Measurements from ENCODE around the gene SKP2.
"Not testable (repeated sequence)": the region's sequence is repeated elsewhere in the genome, so short reads cannot be mapped to it uniquely, and the experiment has no call there.

The SKP2 gene

DNA sequence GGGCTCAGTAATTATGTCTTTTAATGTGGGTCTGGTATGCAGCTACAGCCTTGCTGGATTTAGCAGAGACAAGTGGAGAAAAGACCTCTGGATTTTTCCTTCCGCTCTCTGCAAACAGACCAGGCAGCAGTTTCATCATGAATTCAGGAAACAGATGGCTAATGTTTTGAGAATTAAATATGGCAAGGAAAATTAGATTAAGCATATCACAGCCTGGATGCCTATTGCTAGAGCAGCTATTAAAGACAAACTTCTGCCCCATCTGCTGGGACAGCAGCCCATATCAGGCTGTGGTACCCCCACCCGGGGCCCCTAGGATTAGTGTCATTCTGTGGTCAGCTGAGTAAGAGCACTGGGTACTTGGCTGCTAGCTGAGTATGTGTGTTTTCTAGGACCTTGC, 6.2 kb downstream of the SKP2 start:
- peak in 1 of 4 experiments; percentile 10 for DNase-seq

DNA sequence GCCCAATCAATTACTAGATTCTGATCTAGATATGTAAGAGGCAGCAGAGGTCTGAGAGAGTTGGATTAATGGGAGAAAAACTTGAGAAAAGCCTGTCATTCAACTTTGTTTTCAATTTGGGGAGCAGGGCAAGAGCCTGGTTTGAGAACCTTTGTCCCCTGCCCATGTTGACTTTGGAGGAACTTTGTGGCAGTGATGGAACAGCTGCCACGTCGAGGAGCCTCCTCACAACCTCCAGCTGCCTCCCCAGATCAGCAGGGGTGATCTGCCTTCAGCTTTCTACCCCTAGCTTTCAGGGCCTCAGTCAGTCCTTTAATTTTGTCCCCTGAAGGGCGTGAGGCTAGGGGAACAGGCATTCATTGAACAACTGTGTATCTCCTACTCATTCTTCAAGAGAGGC, 8.7 kb downstream of the SKP2 start:
- no peak for DNase-seq

GRCh38 chr5:36161361-36161760, 9.4 kb downstream of the SKP2 start:
- DNase-seq: no peak

- DNase-seq: no peak
These were observed 11.0 kb downstream of the SKP2 start for GRCh38 chr5:36162810-36163486.

DNA sequence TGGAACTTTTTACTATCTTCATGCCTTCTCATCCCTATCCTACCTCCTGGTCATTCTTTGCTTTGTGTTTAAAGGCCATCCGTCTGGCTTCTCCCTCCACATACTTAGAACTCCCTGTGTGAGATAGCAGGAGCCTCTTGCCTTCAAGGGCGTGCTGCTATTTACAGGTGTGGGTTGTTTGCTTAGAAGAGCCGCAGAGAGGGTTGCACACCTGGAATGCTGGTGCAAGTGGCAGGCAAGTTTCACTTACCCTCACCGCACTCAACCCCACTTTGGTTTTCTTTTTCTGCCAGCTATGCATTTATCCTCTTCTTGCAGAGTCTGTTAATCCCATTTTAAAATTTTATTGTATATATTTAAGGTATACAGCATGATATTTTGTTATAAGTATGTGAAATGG, 12.6 kb downstream of the SKP2 start:
- DNase-seq: no peak

DNA sequence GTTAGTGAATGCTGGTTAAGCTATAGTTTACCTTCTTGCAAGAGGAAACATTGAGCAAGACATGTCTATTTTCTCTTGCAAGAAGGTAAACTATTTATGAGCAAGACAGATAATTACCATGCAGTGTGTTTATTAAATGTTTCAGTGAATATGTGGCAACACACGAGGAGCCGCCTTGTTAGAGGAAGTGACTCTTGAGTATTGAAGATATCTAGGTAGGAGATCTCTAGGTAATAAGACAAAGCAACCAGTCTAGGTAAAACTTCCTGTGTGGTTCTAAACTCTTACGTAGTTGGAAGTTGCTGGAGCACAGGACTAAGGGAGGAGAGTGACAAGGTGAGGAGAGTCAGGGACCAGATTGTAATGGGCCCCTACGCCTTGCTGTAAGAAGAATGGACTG, 16.8 kb downstream of the SKP2 start:
- no peak for DNase-seq

- peak in 2 of 4 experiments; percentile 10 to 40 for DNase-seq
These were observed 19.0 kb downstream of the SKP2 start for GRCh38 chr5:36170832-36171424.

GRCh38 chr5:36172599-36172998, 20.7 kb downstream of the SKP2 start:
- no peak for DNase-seq

GRCh38 chr5:36173426-36173825, 21.5 kb downstream of the SKP2 start:
- no peak for DNase-seq

- no peak for DNase-seq
These were observed 22.2 kb downstream of the SKP2 start for GRCh38 chr5:36174119-36174518.

DNA sequence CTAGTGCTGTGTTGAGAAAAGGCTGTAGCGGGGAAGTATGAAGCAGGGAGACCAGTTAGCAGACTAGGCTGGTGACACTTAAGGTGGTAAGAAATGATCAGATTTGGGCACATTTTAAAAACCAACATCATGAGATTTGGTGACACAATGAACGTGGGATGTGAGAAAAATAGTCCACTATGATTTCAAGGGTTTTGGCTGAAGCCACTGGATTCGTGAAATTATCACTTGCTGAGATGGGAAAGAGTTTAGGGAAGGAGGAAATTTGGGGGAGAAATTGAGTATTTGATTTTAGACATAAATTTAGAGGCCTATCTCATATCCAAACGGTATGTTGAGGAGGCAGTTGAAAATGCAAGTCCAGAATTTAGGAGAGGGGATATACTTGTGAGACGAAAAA, 23.1 kb downstream of the SKP2 start:
- no peak for DNase-seq

DNA sequence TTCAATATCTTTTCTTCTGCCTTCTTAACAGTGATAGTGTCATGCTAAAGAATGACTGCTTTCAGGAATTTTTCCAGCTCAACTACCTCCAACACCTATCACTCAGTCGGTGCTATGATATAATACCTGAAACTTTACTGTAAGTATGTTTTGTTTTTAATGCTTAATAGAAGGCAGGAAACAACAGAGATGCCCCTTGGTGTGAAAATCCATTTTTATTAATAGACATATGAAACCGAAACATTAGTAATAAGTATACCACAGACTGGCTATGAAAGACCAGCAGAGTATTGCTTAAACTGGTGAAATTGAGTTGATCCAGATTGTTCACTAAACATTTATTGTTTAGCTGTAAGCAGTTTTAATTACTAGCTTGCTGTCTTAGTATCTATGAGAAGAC, 25.2 kb downstream of the SKP2 start:
- DNase-seq: no peak

DNA sequence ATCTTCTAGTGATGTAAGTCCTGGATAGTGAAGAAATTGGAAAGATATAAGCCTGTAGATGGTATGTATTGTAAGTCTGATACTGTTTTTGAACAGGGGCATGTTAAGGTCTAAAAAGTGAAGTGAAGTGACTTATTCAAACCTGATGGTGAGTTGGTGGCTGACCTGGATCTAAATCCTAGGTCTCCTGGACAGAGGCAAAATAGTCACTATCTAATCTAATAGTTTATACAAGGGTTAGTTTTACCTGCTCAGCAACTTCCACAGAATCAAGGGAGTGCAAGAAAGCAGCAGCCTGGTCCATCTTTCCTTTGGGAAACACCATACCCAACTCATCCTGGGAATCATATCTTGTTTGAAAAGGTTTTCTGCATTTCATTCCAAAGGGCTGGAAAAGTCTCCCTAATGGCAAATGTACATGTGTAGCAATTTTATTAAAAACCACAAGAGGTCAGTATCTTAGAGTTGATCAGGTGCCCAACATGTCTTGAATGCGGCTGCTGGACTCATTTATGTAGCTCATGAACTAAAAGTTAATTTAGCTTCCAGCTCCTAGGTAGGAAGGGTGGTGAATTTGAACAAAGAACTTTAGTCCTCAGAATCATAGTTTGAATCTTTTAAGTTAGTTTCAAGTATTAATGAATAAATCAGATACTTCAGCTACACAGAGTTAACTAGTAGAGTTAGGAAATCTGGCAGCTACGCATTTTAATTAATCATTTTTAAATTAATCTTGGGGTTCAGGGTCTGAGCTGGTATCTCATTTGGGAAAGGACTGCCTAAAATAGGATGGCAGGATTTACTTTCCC, 26.0 kb downstream of the SKP2 start:
- DNase-seq: peak; percentile 3 to 48 (median 18)

GRCh38 chr5:36178524-36178890, 26.6 kb downstream of the SKP2 start:
- no peak for DNase-seq

- no peak for DNase-seq
These were observed 28.0 kb downstream of the SKP2 start for GRCh38 chr5:36179950-36180349.

GRCh38 chr5:36180556-36181350, 28.8 kb downstream of the SKP2 start:
- DNase-seq: no peak

- no peak for DNase-seq
These were observed 29.9 kb downstream of the SKP2 start for GRCh38 chr5:36181774-36182173.

- not testable (repeated sequence) for DNase-seq
These were observed 32.5 kb downstream of the SKP2 start for GRCh38 chr5:36184408-36184807.

- no peak for DNase-seq
These were observed 41.8 kb downstream of the SKP2 start for GRCh38 chr5:36193746-36194145.

DNA sequence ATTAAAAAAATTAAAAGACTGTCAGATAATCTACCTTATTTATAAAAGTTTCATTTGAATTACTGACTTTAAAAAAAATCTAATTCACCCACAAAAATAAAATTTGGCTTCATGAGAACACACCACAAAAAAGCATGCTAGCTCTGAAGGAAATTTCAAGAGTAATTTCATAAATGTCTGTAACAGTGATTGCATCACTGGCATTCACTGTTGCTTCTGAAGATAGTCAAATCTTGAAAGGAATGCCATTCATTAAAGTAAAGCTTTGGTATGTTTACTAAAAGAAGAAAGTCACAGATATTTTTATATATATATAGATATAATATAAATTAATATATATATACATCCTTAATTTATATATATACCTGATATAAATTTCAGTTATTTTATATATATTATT, 46.4 kb downstream of the SKP2 start:
- DNase-seq: no peak

- not testable (repeated sequence) for DNase-seq
These were observed 46.9 kb downstream of the SKP2 start for GRCh38 chr5:36198783-36199182.

GRCh38 chr5:36199620-36200019, 47.7 kb downstream of the SKP2 start:
- DNase-seq: no peak

DNA sequence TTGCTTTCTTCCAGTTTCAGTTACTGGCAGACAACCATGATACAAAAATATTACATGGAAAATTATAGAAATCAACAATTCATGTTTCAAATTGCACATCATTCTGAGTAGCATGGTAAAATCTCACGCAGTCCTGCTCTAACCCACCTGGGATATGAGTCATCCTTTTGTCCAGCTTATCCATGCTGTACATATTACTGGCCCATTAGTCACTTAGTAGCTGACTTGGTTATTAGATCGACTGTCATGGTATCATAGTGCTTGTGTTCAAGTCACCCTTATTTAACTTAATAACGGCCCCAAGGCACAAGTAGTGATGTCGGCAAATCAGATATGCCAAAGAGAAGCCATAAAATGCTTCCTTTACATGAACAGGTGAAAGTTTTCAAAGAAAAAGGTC, 48.6 kb downstream of the SKP2 start:
- no peak for DNase-seq

All from suppressor macrophage (primary cell).